HCT116 (cell line): ENCODE measurements around the gene C9. TPM values are rescaled to one million over a fixed set of nuclear protein-coding genes. Genes with fewer than 3 reads are reported as not detected.

Source experiments
- ATAC-seq: fragments of 200-7000 bp; cut with Tn5 transposase; 2 replicates; pipeline ENCODE4 v1.9.1; 2020; ENCODE audit warnings: mild to moderate bottlenecking, moderate library complexity
- BruUV-seq: library from RNA; stranded (reverse); fragments of 400-500 nt; replicated peaks from 2 replicates; lab custom pipeline; 2021; lab: Mats Ljungman, UMichigan
- CTCF ChIA-PET: fragments of 300-600 bp; sonication (Branson Sonifier 250); formaldehyde crosslinking; loops from one replicate; lab custom pipeline; 2021; ENCODE audit warnings: antibody characterized with exemption; lab: Charles Lee
- POLR2A ChIA-PET: fragments of 300-600, 350-600 bp; sonication (Branson Sonifier 250); formaldehyde crosslinking; loops from one replicate; lab custom pipeline; 2021; ENCODE audit warnings: antibody characterized with exemption; lab: Charles Lee
- RAD21 ChIA-PET, 2 experiments: fragments of 300-600 bp; sonication (Branson Sonifier 250); formaldehyde crosslinking; loops; one replicate each; lab custom pipeline; 2023; ENCODE audit warnings: low total read pairs in 2 of 2; ENCODE audit not compliant: uncharacterized antibody in 2 of 2, unreplicated experiment in 2 of 2, low non-redundant PET in 1 of 2; lab: Charles Lee
- DNase-seq: peaks from one replicate; pipeline ENCODE4 v3.0.0-alpha.2; 2010; ENCODE audit warnings: low read depth, low spot score
- H2AFZ ChIP-seq: fragments of 200-600 bp; shearing (Covaris generic), sonication (generic); 2 replicates; pipeline ENCODE4 v1.6.1; 2017; ENCODE audit warnings: low read depth, mixed run types, mixed read lengths, antibody characterized with exemption, low read length; ENCODE audit not compliant: poor library complexity, severe bottlenecking
- H3K27ac ChIP-seq: 2 replicates; pipeline ENCODE4 v1.5.1; 2012; ENCODE audit warnings: low read depth, low read length
- H3K27me3 ChIP-seq: fragments of 200-600 bp; sonication (generic); 2 replicates; pipeline ENCODE4 v1.6.1; 2016; ENCODE audit warnings: mixed run types, low read length, mixed read lengths; ENCODE audit not compliant: insufficient read depth
- H3K36me3 ChIP-seq, 2 experiments: fragments of 200-500 bp in 1 of 2; fragments of 200-600 bp in 1 of 2; sonication (Bioruptor generic) in 1 of 2; sonication (generic) in 1 of 2; 2 replicates each; pipeline versions ENCODE4 v1.5.1 to v1.6.1; 2014 to 2016; ENCODE audit warnings: low read length in 2 of 2, inconsistent platforms in 1 of 2, mixed read lengths in 1 of 2, mixed run types in 1 of 2; ENCODE audit not compliant: insufficient read depth in 2 of 2, control insufficient read depth in 1 of 2
- H3K4me1 ChIP-seq, 2 experiments: fragments of 200-600 bp in 1 of 2; sonication (generic) in 1 of 2; 2 replicates each; pipeline versions ENCODE4 v1.5.1 to v1.6.1; 2012 to 2017; ENCODE audit warnings: low read length in 2 of 2, inconsistent platforms in 1 of 2, mild to moderate bottlenecking in 1 of 2, mixed read lengths in 1 of 2, mixed run types in 1 of 2, moderate library complexity in 1 of 2; ENCODE audit not compliant: insufficient read depth in 2 of 2, control insufficient read depth in 1 of 2
- H3K4me2 ChIP-seq: fragments of 200-600 bp; sonication (generic); 2 replicates; pipeline ENCODE4 v1.6.1; 2017; ENCODE audit warnings: mixed run types, low read length, mixed read lengths
- H3K4me3 ChIP-seq, 2 experiments: fragments of 200-600 bp in 1 of 2; sonication (generic) in 1 of 2; replicated peaks in 1 of 2; 2 replicates each; pipeline ENCODE4 v1.5.1; 2011 to 2016; ENCODE audit warnings: low read length in 2 of 2, control low read depth in 1 of 2, low read depth in 1 of 2, mild to moderate bottlenecking in 1 of 2, mixed read lengths in 1 of 2, mixed run types in 1 of 2
- H3K79me2 ChIP-seq: fragments of 200-600 bp; sonication (generic); 2 replicates; pipeline ENCODE4 v1.6.1; 2017; ENCODE audit warnings: mild to moderate bottlenecking, mixed run types, low read length, moderate library complexity, mixed read lengths; ENCODE audit not compliant: insufficient read depth
- H3K9ac ChIP-seq: fragments of 200-600 bp; sonication (generic); 2 replicates; pipeline ENCODE4 v1.6.1; 2016; ENCODE audit warnings: low read length, mixed read lengths
- H3K9me2 ChIP-seq: fragments of 200-600 bp; sonication (generic), shearing (Covaris generic); 2 replicates; pipeline ENCODE4 v1.6.1; 2017; ENCODE audit warnings: mixed run types, mild to moderate bottlenecking, moderate library complexity; ENCODE audit not compliant: insufficient read depth
- H3K9me3 ChIP-seq, 2 experiments: fragments of 200-500 bp in 1 of 2; fragments of 200-600 bp in 1 of 2; sonication (Bioruptor generic) in 1 of 2; sonication (generic) in 1 of 2; 2 replicates each; pipeline ENCODE4 v1.6.1; 2014 to 2017; ENCODE audit warnings: low read length in 2 of 2, mixed read lengths in 2 of 2, inconsistent platforms in 1 of 2, low read depth in 1 of 2, mild to moderate bottlenecking in 1 of 2, mixed run types in 1 of 2, moderate library complexity in 1 of 2; ENCODE audit not compliant: control insufficient read depth in 1 of 2, insufficient read depth in 1 of 2
- H4K20me1 ChIP-seq: fragments of 200-600 bp; sonication (generic), shearing (Covaris generic); 2 replicates; pipeline ENCODE4 v1.6.1; 2017; ENCODE audit warnings: mixed run types, mild to moderate bottlenecking, moderate library complexity; ENCODE audit not compliant: insufficient read depth
- CBX3 ChIP-seq: IDR thresholded peaks from 2 replicates; pipeline ENCODE4 v1.6.1; 2012; ENCODE audit warnings: low read depth
- CTCF ChIP-seq, 3 experiments: fragments of 200-600 bp in 1 of 3; sonication (generic) in 1 of 3; IDR thresholded peaks in 2 of 3; conservative IDR thresholded peaks in 1 of 3; 2 replicates each; pipeline ENCODE4 v1.5.1; 2012 to 2017; ENCODE audit warnings: low read depth in 2 of 3, low read length in 2 of 3, antibody characterized with exemption in 1 of 3, borderline replicate concordance in 1 of 3, control low read depth in 1 of 3, mild to moderate bottlenecking in 1 of 3, mixed read lengths in 1 of 3, mixed run types in 1 of 3, moderate library complexity in 1 of 3; ENCODE audit not compliant: insufficient read depth in 1 of 3
- EZH2phosphoT487 ChIP-seq: fragments of 200-600 bp; IDR thresholded peaks from 2 replicates; pipeline ENCODE4 v1.6.1; 2018; ENCODE audit warnings: antibody characterized with exemption, borderline replicate concordance
- FOSL1 ChIP-seq: IDR thresholded peaks from 2 replicates; pipeline ENCODE4 v1.6.1; 2012; ENCODE audit warnings: low read depth
- JUND ChIP-seq: IDR thresholded peaks from 2 replicates; pipeline ENCODE4 v1.6.1; 2012
- MAX ChIP-seq: IDR thresholded peaks from 2 replicates; pipeline ENCODE4 v1.6.1; 2012
- SIN3A ChIP-seq: IDR thresholded peaks from 2 replicates; pipeline ENCODE4 v1.6.1; 2012; ENCODE audit warnings: low read depth
- YY1 ChIP-seq: IDR thresholded peaks from 2 replicates; pipeline ENCODE4 v1.6.1; 2011; ENCODE audit warnings: low read length, low read depth, moderate library complexity, mild to moderate bottlenecking; ENCODE audit not compliant: insufficient replicate concordance; ENCODE audit errors: extremely low read depth
- intact Hi-C: fragments of 100-400 bp; cut with micrococcal nuclease; formaldehyde crosslinking; loops from 2 replicates; pipeline ENCODE4 v1.10.0; 2022
- total RNA-seq: library from RNA; stranded (reverse); gene quantifications from one replicate; pipeline ENCODE4 v1.2.1, GENCODE V29; 2021; ENCODE audit not compliant: unreplicated experiment
- TF ChIP-seq, protein P1 (sequence below): IDR thresholded peaks from 2 replicates; pipeline ENCODE4 v1.6.1; 2012; ENCODE audit warnings: low read depth

Gene C9
- total RNA-seq, 1 experiment from 2014 or later: 0.34 TPM

DNA sequence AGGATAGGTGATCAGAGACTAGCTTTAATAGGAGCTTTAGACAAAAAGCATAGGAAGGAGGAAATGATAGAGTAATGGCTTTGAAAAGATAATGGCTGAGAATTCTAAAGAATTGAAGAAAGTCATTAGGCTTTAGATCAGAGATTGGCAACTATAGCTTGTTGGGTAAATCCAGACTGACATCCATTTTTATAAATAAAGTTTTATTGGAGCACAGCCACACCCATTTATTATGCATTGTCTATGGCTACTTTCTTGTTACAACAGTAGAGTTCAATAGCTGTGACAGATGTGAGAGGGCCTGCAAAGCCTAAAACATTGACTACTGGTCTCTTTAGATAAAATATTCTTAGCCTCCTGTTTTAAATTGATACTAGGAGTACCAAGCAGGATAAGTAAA lies 104.2 kb downstream of the C9 start (continued):
- TF ChIP-seq, protein P1, sequence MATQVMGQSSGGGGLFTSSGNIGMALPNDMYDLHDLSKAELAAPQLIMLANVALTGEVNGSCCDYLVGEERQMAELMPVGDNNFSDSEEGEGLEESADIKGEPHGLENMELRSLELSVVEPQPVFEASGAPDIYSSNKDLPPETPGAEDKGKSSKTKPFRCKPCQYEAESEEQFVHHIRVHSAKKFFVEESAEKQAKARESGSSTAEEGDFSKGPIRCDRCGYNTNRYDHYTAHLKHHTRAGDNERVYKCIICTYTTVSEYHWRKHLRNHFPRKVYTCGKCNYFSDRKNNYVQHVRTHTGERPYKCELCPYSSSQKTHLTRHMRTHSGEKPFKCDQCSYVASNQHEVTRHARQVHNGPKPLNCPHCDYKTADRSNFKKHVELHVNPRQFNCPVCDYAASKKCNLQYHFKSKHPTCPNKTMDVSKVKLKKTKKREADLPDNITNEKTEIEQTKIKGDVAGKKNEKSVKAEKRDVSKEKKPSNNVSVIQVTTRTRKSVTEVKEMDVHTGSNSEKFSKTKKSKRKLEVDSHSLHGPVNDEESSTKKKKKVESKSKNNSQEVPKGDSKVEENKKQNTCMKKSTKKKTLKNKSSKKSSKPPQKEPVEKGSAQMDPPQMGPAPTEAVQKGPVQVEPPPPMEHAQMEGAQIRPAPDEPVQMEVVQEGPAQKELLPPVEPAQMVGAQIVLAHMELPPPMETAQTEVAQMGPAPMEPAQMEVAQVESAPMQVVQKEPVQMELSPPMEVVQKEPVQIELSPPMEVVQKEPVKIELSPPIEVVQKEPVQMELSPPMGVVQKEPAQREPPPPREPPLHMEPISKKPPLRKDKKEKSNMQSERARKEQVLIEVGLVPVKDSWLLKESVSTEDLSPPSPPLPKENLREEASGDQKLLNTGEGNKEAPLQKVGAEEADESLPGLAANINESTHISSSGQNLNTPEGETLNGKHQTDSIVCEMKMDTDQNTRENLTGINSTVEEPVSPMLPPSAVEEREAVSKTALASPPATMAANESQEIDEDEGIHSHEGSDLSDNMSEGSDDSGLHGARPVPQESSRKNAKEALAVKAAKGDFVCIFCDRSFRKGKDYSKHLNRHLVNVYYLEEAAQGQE: no peak
- TF ChIP-seq CTCF (IDR thresholded peaks at IDR 0.05 in 2 of 3, conservative IDR thresholded peaks at IDR 0.05 in 1 of 3; ENCODE audit: borderline replicate concordance in 1 of 3, insufficient read depth in 1 of 3, low read depth in 2 of 3, low read length in 2 of 3) (no peak), FOSL1 (no peak), YY1 (no peak), SIN3A (no peak), CBX3 (no peak), MAX (no peak)

DNA sequence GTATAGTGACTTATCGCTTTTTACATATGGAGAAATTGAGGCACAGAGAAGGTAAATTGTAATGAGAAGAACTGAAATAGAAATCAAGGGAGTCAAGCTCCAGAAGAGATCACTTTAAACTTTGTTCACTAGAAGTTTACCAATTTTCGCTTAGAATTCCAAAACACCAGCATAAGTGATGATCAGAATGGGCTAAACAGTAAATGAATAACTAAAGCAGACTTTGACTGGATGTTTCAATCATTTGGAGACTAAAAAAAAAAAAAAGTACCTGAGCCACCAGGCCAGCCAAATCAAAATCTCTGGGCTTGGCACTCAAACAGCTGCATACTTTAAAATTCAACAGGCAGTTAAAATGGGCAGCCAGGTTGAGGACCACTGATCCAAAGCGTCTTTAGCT lies 106.7 kb downstream of the C9 start:
- POLR2A ChIA-PET: no interaction called here

More for the DNA sequence above, 106.7 kb downstream of the C9 start:
- H4K20me1 ChIP-seq: no peaks in the 10 kb centered on the region
- no peaks in the 10 kb centered on the region for H3K27me3 ChIP-seq
- CTCF ChIA-PET: interaction anchor here (1.3 kb wide), 1 partner anchor 40 kb away, joined by 3 read pairs; no protein-coding TSS in a partner anchor
- H3K9ac ChIP-seq: no peak overlapping the region
- H3K4me2 ChIP-seq: no peak overlapping the region
- TF ChIP-seq JUND: no peak
- TF ChIP-seq EZH2phosphoT487: no peak
- TF ChIP-seq YY1: no peak
- intact Hi-C loops: no loop called here
- RAD21 ChIA-PET: no interaction called here
- H3K79me2 ChIP-seq: no peaks in the 10 kb centered on the region
- H3K36me3 ChIP-seq: no peaks in the 10 kb centered on the region
- no peak overlapping the region for H3K4me3 ChIP-seq
- no peak overlapping the region for H3K27ac ChIP-seq
- BruUV-seq: no TSS peak
- DNase-seq (no peak), ATAC-seq (no peak)
- no peak overlapping the region for H2AFZ ChIP-seq
- H3K9me2 ChIP-seq: no peaks in the 10 kb centered on the region
- H3K4me1 ChIP-seq: no peaks in the 10 kb centered on the region
- H3K9me3 ChIP-seq: no peaks in the 10 kb centered on the region
